SK-N-SH treated with all-trans-retinoic acid at 6 μM for 48 hours (cell line): ENCODE data around the gene PFKFB4.

ENCODE experiments used
- ATAC-seq: fragments of 200-7000 bp; cut with Tn5 transposase; 3 replicates; pipeline ENCODE4 v1.9.1; 2020; ENCODE audit warnings: mild to moderate bottlenecking, moderate library complexity
- ARNTL ChIP-seq: fragments of 450-650 bp; formaldehyde crosslinking; IDR thresholded peaks from 2 replicates; pipeline ENCODE4 v1.5.0; 2020; ENCODE audit warnings: low read depth, mild to moderate bottlenecking, moderate library complexity, borderline replicate concordance
- BACH2 ChIP-seq: fragments of 250-450 bp; sonication (Bioruptor Pico); IDR thresholded peaks from 2 replicates; pipeline ENCODE4 v1.9.0; 2021; ENCODE audit warnings: mild to moderate bottlenecking, borderline replicate concordance
- CREB5 ChIP-seq: fragments of 250-450 bp; sonication (Bioruptor Pico); IDR thresholded peaks from 2 replicates; pipeline ENCODE4 v1.5.1; 2020; ENCODE audit warnings: low read depth, mild to moderate bottlenecking, moderate library complexity
- CSDC2 ChIP-seq: fragments of 250-450 bp; sonication (Bioruptor Pico); IDR thresholded peaks from 2 replicates; pipeline ENCODE4 v1.5.0; 2020; ENCODE audit warnings: mild to moderate bottlenecking, moderate library complexity
- CSRNP3 ChIP-seq: fragments of 250-450 bp; sonication (Bioruptor Pico); IDR thresholded peaks from 2 replicates; pipeline ENCODE4 v1.5.1; 2021; ENCODE audit warnings: mild to moderate bottlenecking, moderate library complexity
- ESRRG ChIP-seq: fragments of 250-450 bp; sonication (Bioruptor Pico); IDR thresholded peaks from 2 replicates; pipeline ENCODE4 v1.6.1; 2021; ENCODE audit warnings: mild to moderate bottlenecking
- GLIS3 ChIP-seq: fragments of 250-450 bp; sonication (Bioruptor Pico); IDR thresholded peaks from 2 replicates; pipeline ENCODE4 v1.5.0; 2020; ENCODE audit warnings: mild to moderate bottlenecking, moderate library complexity
- ISL1 ChIP-seq: fragments of 250-450 bp; sonication (Bioruptor Pico); IDR thresholded peaks from 2 replicates; pipeline ENCODE4 v2.1.2; 2022; ENCODE audit warnings: mild to moderate bottlenecking, moderate library complexity
- OSR1 ChIP-seq: fragments of 250-450 bp; sonication (Bioruptor Pico); IDR thresholded peaks from 2 replicates; pipeline ENCODE4 v1.8.0; 2022; ENCODE audit warnings: moderate library complexity, mild to moderate bottlenecking, inconsistent platforms
- PATZ1 ChIP-seq: fragments of 250-450 bp; sonication (Bioruptor Pico); IDR thresholded peaks from 2 replicates; pipeline ENCODE4 v1.8.0; 2020; ENCODE audit warnings: mild to moderate bottlenecking, moderate library complexity, borderline replicate concordance
- POU6F1 ChIP-seq: fragments of 250-450 bp; sonication (Bioruptor Pico); IDR thresholded peaks from 2 replicates; pipeline ENCODE4 v1.8.0; 2021; ENCODE audit warnings: low read depth, mild to moderate bottlenecking, moderate library complexity, borderline replicate concordance
- PPARA ChIP-seq: fragments of 250-450 bp; sonication (Bioruptor Pico); IDR thresholded peaks from 2 replicates; pipeline ENCODE4 v1.5.0; 2020; ENCODE audit warnings: mild to moderate bottlenecking, borderline replicate concordance
- RARB ChIP-seq: fragments of 250-450 bp; sonication (Bioruptor Pico); IDR thresholded peaks from 2 replicates; pipeline ENCODE4 v1.8.0; 2021; ENCODE audit warnings: mild to moderate bottlenecking, moderate library complexity
- SNAI2 ChIP-seq: fragments of 250-450 bp; sonication (Bioruptor Pico); IDR thresholded peaks from 2 replicates; pipeline ENCODE4 v1.5.0; 2020; ENCODE audit warnings: mild to moderate bottlenecking, moderate library complexity
- TOX ChIP-seq: fragments of 250-450 bp; sonication (Bioruptor Pico); IDR thresholded peaks from 2 replicates; pipeline ENCODE4 v1.8.0; 2021; ENCODE audit warnings: mild to moderate bottlenecking, moderate library complexity, borderline replicate concordance
- TSHZ2 ChIP-seq: fragments of 250-450 bp; sonication (Bioruptor Pico); IDR thresholded peaks from 2 replicates; pipeline ENCODE4 v1.5.0; 2020; ENCODE audit warnings: mild to moderate bottlenecking, moderate library complexity
- ZC3H10 ChIP-seq: fragments of 250-450 bp; sonication (Bioruptor Pico); IDR thresholded peaks from 2 replicates; pipeline ENCODE4 v1.5.1; 2021; ENCODE audit warnings: mild to moderate bottlenecking, moderate library complexity
- ZFP3 ChIP-seq: fragments of 250-450 bp; sonication (Bioruptor Pico); IDR thresholded peaks from 2 replicates; pipeline ENCODE4 v1.5.0; 2020; ENCODE audit warnings: mild to moderate bottlenecking, moderate library complexity
- ZFP30 ChIP-seq: fragments of 450-650 bp; formaldehyde crosslinking; IDR thresholded peaks from 2 replicates; pipeline ENCODE4 v1.5.0; 2022; ENCODE audit warnings: mild to moderate bottlenecking, moderate library complexity
- ZNF565 ChIP-seq: fragments of 450-650 bp; formaldehyde crosslinking; conservative IDR thresholded peaks from 2 replicates; pipeline ENCODE4 v1.5.0; 2020; ENCODE audit warnings: low read depth, mild to moderate bottlenecking, moderate library complexity
- ZNF70 ChIP-seq: fragments of 450-650 bp; formaldehyde crosslinking; IDR thresholded peaks from 2 replicates; pipeline ENCODE4 v1.5.0; 2020; ENCODE audit warnings: mild to moderate bottlenecking, moderate library complexity
- ZNF8 ChIP-seq: fragments of 450-650 bp; formaldehyde crosslinking; IDR thresholded peaks from 2 replicates; pipeline ENCODE4 v1.5.0; 2020; ENCODE audit warnings: mild to moderate bottlenecking, moderate library complexity

PFKFB4 gene

GRCh38 chr3:48518069-48518468 lies 38.5 kb downstream of the PFKFB4 start:
- ATAC-seq, result no peak
- TF ChIP-seq RARB, result no peak
- TF ChIP-seq GLIS3, result no peak
- TF ChIP-seq ISL1 (CRISPR knock-in tag), result no peak
- TF ChIP-seq BACH2 (CRISPR knock-in tag), result no peak
- TF ChIP-seq TSHZ2, result no peak
- no peak for TF ChIP-seq OSR1 (CRISPR knock-in tag)
- no peak for TF ChIP-seq CREB5 (CRISPR knock-in tag)
- no peak for TF ChIP-seq CSDC2
- no peak for TF ChIP-seq ZFP3 (CRISPR knock-in tag)
- no peak for TF ChIP-seq ESRRG (CRISPR knock-in tag)
- TF ChIP-seq ZNF565, result no peak
- no peak for TF ChIP-seq PATZ1 (CRISPR knock-in tag)
- TF ChIP-seq ZNF70 (CRISPR knock-in tag), result no peak
- TF ChIP-seq PPARA (CRISPR knock-in tag), result no peak

GRCh38 chr3:48516571-48516970 lies 40.0 kb downstream of the PFKFB4 start:
- no peak for ATAC-seq
- TF ChIP-seq ISL1 (CRISPR knock-in tag) (no peak), BACH2 (CRISPR knock-in tag) (no peak), CSDC2 (no peak), TOX (no peak), PATZ1 (CRISPR knock-in tag) (no peak), RARB (no peak), ZFP3 (CRISPR knock-in tag) (no peak), GLIS3 (no peak), ZFP30 (CRISPR knock-in tag) (no peak), SNAI2 (CRISPR knock-in tag) (no peak), ZNF565 (no peak), ZNF8 (CRISPR knock-in tag) (no peak), ESRRG (CRISPR knock-in tag) (no peak), PPARA (CRISPR knock-in tag) (no peak)
- TF ChIP-seq, all 23 proteins: peak for 0

- no peak for ATAC-seq
- TF ChIP-seq ZNF70 (CRISPR knock-in tag) (no peak), CSRNP3 (CRISPR knock-in tag) (no peak), POU6F1 (CRISPR knock-in tag) (no peak), CSDC2 (no peak), ZC3H10 (CRISPR knock-in tag) (no peak), GLIS3 (no peak), ISL1 (CRISPR knock-in tag) (no peak), ZFP3 (CRISPR knock-in tag) (no peak), ZNF565 (no peak), SNAI2 (CRISPR knock-in tag) (no peak), TSHZ2 (no peak), BACH2 (CRISPR knock-in tag) (no peak), PPARA (CRISPR knock-in tag) (no peak), ZFP30 (CRISPR knock-in tag) (no peak), OSR1 (CRISPR knock-in tag) (no peak), ESRRG (CRISPR knock-in tag) (no peak), ARNTL (CRISPR knock-in tag) (no peak)
Observed at GRCh38 chr3:48514431-48515227, 42.0 kb downstream of the PFKFB4 start.
